ENCODE data around the gene MSLN.

- no peak for TF ChIP-seq CTCF (IDR thresholded peaks at IDR 0.05)
- TF ChIP-seq POLR2A (IDR thresholded peaks at IDR 0.05), result no peak
Measured at GRCh38 chr16:711084-711483, 49.5 kb upstream of the MSLN start.

Measured in esophagus squamous epithelium (tissue), 4 donors.